Coronary artery (tissue), 2 donors: ENCODE results near the gene TAPT1.
A peak's percentile ranks its signal among the peaks of the same experiment; 100 is the strongest.

Experiments
- DNase-seq: peaks from one replicate; pipeline ENCODE4 v3.0.0-alpha.2; 2017; ENCODE audit warnings: low spot score
- H3K27ac ChIP-seq, 2 donors: fragments of 200-600 bp; sonication (generic); one replicate each; pipeline ENCODE4 v1.5.1; 2016 to 2019
- H3K4me3 ChIP-seq: fragments of 200-600 bp; sonication (generic); 2 replicates; pipeline ENCODE4 v1.5.1; 2016; ENCODE audit warnings: mild to moderate bottlenecking, moderate library complexity
- CTCF ChIP-seq: fragments of 200-600 bp; sonication (generic); IDR thresholded peaks from one replicate; pipeline ENCODE4 v1.5.1; 2019; ENCODE audit warnings: antibody characterized with exemption

Gene TAPT1

GRCh38 chr4:16236402-16237023 is 10.2 kb upstream of the TAPT1 start:
- Histone ChIP-seq H3K4me3 (no peak overlapping the region), H3K27ac (no peak overlapping the region)
- DNase-seq, result no peak
- TF ChIP-seq CTCF, result no peak

- no peak overlapping the region for H3K27ac ChIP-seq
- H3K4me3 ChIP-seq, result no peak overlapping the region
- no peak for TF ChIP-seq CTCF
- no peak for DNase-seq
Observed at GRCh38 chr4:16235209-16235608, 8.9 kb upstream of the TAPT1 start.

GRCh38 chr4:16233569-16234177 is 7.4 kb upstream of the TAPT1 start:
- no peak for TF ChIP-seq CTCF
- no peak overlapping the region for H3K27ac ChIP-seq
- no peak overlapping the region for H3K4me3 ChIP-seq
- DNase-seq, result no peak

- no peak for TF ChIP-seq CTCF
- Histone ChIP-seq H3K27ac (peak overlapping the region in 1 of 2 donors; percentile 47), H3K4me3 (no peak overlapping the region)
- no peak for DNase-seq
Observed at GRCh38 chr4:16231570-16232245, 5.4 kb upstream of the TAPT1 start.

- DNase-seq, result no peak
- H3K4me3 ChIP-seq, result no peak overlapping the region
- peak overlapping the region; percentile 21 to 37 for H3K27ac ChIP-seq
- no peak for TF ChIP-seq CTCF
Observed at GRCh38 chr4:16230308-16230707, 4.0 kb upstream of the TAPT1 start.

GRCh38 chr4:16229604-16230003 is 3.3 kb upstream of the TAPT1 start:
- DNase-seq, result no peak
- Histone ChIP-seq H3K4me3 (no peak overlapping the region), H3K27ac (no peak overlapping the region)
- no peak for TF ChIP-seq CTCF

GRCh38 chr4:16227462-16227868 is 1.2 kb upstream of the TAPT1 start:
- Histone ChIP-seq H3K4me3 (peak overlapping the region; percentile 97), H3K27ac (peak overlapping the region; percentile 73 to 99)
- no peak for DNase-seq
- no peak for TF ChIP-seq CTCF
